AG04449 (cell line): ENCODE measurements around the gene PPP3R1.

Source experiments
- CTCF ChIA-PET: fragments of 350-600 bp; formaldehyde crosslinking; extraction: SDS; loops from one replicate; lab custom pipeline; 2021; ENCODE audit warnings: antibody characterized with exemption; lab: Yijun Ruan, JAX
- POLR2A ChIA-PET: fragments of 400-600, 350-600 bp; formaldehyde crosslinking; extraction: SDS; loops from one replicate; lab custom pipeline; 2020; ENCODE audit warnings: antibody characterized with exemption, inconsistent platforms; lab: Yijun Ruan, JAX
- DNase-seq: peaks from one replicate; pipeline ENCODE4 v3.0.0-alpha.2; 2010; ENCODE audit warnings: low read depth, low spot score
- H3K4me3 ChIP-seq: 2 replicates; pipeline ENCODE4 v1.5.1; 2011; ENCODE audit warnings: low read depth, mild to moderate bottlenecking, control low read depth, low read length
- CTCF ChIP-seq: IDR thresholded peaks from one replicate; pipeline ENCODE4 v1.5.1; 2011; ENCODE audit warnings: mild to moderate bottlenecking, moderate library complexity, low read length, control low read depth, inconsistent platforms; ENCODE audit not compliant: insufficient read depth; ENCODE audit errors: missing control alignments

Gene PPP3R1

DNA sequence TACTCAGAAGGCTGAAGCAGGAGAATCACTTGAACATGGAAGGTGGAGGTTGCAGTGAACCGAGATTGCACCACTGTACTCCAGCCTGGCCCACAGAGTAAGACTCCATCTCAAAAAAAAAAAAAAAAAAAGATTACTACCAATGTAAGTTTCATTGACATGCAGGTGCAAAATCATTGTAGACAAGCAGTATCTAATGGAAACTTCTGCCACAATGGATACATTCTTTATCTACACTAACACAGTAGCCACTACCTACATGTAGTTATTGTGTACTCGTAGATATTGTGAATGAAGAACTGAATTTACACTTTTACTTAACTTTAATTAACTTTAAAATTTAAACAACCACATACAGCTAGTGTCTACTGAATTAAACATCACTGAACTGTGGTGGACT, 10.6 kb downstream of the PPP3R1 start:
- ChIA-PET CTCF (interaction anchor here (6.4 kb wide), 1 partner anchor 45 kb away, joined by 82 read pairs; no protein-coding TSS in a partner anchor), POLR2A (no interaction called here)
- no peak for DNase-seq

GRCh38 chr2:68240446-68240845, 11.9 kb downstream of the PPP3R1 start:
- no peak for DNase-seq
- no peak for TF ChIP-seq CTCF
- ChIA-PET CTCF (interaction anchor here (1.1 to 1.9 kb wide), 3 partner anchors 10 to 45 kb away, joined by 3 to 6 read pairs (median 4); no protein-coding TSS in a partner anchor), POLR2A (no interaction called here)
- no peak overlapping the region for H3K4me3 ChIP-seq

More for the DNA sequence above, 10.6 kb downstream of the PPP3R1 start:
- no peak overlapping the region for H3K4me3 ChIP-seq
- no peak for TF ChIP-seq CTCF

DNA sequence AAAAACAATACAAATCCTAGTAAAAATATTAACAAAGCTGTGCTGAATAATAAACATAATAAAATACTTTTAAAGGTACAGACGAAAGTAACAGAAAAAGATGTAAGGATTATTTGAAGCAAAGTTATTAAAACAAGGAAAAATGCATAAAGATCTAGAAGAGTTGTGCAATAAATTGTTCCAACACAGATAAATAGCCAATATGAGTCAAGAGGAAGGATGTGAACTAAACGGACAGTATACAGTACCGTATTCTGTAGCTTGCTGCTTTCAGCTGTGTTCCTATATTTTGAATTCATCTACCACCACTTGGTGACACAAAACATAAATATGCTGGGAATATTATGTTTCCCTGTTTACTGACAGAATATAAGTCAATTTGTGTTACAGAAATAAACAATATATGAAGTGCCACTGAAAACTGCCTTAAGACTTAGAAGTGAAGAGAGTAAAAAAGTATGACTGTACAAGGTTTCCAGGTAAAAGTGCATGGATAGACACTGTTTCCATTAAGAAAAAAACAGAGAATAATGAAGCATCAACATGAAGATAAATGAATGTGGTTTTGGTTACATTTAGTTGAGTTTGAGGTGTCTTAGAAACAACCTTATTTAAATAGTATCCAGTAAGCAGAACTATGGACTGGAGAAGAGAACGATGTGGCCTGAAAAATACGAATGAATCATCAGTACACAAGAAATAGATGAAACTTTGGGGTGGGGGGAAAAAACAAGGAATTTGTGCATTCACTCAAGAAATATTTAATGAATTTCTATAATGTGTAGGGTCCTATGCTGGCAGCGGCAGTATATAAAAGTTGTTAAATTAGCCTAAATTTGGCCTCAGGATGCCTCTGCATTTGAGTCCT, 13.1 kb downstream of the PPP3R1 start:
- DNase-seq: no peak
- no peak for TF ChIP-seq CTCF
- CTCF ChIA-PET: interaction anchor here (1.1 to 1.9 kb wide), 3 partner anchors 11 to 44 kb away, joined by 3 to 6 read pairs (median 4); no protein-coding TSS in a partner anchor
- POLR2A ChIA-PET: no interaction called here
- no peak overlapping the region for H3K4me3 ChIP-seq

DNA sequence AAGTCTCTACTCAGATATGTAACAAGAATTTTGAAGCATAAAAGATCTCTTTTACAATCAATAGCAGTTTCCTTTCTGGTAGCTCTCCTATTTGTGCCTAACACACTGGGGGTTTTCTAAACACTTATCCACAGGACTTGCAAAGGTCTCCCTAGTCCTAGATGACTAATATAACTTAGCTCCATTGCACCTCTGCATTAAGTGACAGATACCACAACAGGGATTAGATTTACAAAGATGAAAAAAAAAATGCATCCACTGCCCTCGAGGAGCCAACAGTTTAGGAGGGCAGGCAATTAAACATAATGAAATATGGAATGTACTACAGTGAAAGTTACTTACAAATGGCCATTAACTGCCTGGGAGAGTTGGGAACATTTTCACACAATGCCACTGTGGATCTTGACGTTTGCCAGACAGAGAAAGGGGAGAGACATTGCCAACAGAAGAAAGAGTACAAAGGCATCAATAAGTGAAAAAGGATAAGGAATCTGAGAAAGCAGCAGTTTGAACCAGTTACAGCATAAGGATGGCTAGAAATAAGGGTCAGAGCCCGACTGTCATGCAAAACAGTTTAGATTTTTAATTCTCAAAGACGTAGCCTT, 14.3 kb downstream of the PPP3R1 start:
- POLR2A ChIA-PET: no interaction called here
- CTCF ChIA-PET: interaction anchor here (6.1 kb wide), 1 partner anchor 42 kb away, joined by 38 read pairs; no protein-coding TSS in a partner anchor
- TF ChIP-seq CTCF: no peak
- no peak for DNase-seq
- no peak overlapping the region for H3K4me3 ChIP-seq

- ChIA-PET POLR2A (no interaction called here), CTCF (interaction anchor here (6.1 kb wide), 1 partner anchor 41 kb away, joined by 38 read pairs; no protein-coding TSS in a partner anchor)
- DNase-seq: no peak
- no peak overlapping the region for H3K4me3 ChIP-seq
- no peak for TF ChIP-seq CTCF
Measured at GRCh38 chr2:68237404-68237803, 14.9 kb downstream of the PPP3R1 start.

DNA sequence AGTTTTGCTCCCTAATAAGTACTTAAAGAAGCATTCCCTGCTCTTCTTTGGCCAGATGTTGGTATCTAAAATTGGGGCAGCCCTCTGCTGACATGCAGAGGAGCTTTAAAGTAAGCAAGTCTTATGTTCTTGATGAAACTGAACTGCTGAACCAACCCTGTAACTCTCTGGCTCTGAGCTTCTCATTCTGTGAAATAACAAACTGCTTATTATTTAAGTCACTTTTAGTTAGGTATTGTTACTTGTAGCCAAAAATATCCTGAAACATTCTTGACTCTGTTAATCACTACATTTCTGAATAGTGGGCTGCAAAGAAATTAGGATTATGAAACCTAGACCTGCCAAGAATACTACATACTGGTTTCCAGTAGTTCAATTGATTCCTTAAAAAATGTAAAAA, 15.5 kb downstream of the PPP3R1 start:
- no peak for DNase-seq
- CTCF ChIA-PET: interaction anchor here (6.1 kb wide), 1 partner anchor 41 kb away, joined by 38 read pairs; no protein-coding TSS in a partner anchor
- TF ChIP-seq CTCF: no peak
- POLR2A ChIA-PET: interaction anchor here (0.8 kb wide), 1 partner anchor 9 kb away, joined by 3 read pairs; no protein-coding TSS in a partner anchor
- H3K4me3 ChIP-seq: no peak overlapping the region
